IMR-90 (cell line): ENCODE results near the gene TCF25. TPM values are rescaled to one million over a fixed set of nuclear protein-coding genes. Genes with fewer than 3 reads are reported as not detected.

Source experiments
- ATAC-seq: fragments of 200-7000 bp; cut with Tn5 transposase; 2 replicates; pipeline ENCODE4 v1.9.1; 2020; ENCODE audit warnings: low read depth, mild to moderate bottlenecking, moderate library complexity
- BruUV-seq: library from RNA; stranded (reverse); fragments of 400-500 nt; replicated peaks from 2 replicates; lab custom pipeline; 2021; lab: Mats Ljungman, UMichigan
- CTCF ChIA-PET: fragments of 300-600 bp; formaldehyde crosslinking; extraction: SDS; loops from one replicate; lab custom pipeline; 2021; ENCODE audit warnings: antibody characterized with exemption; lab: Yijun Ruan, JAX
- POLR2A ChIA-PET: fragments of 300-600 bp; sonication (Branson Sonifier 250); formaldehyde crosslinking; loops from one replicate; lab custom pipeline; 2022; ENCODE audit warnings: antibody characterized with exemption; ENCODE audit not compliant: unreplicated experiment; lab: Charles Lee
- DNase-seq: peaks from one replicate; pipeline ENCODE4 v3.0.0; 2013
- H2AFZ ChIP-seq: replicated peaks from 2 replicates; pipeline ENCODE3; 2013; ENCODE audit warnings: low read length, mild to moderate bottlenecking; ENCODE audit not compliant: poor library complexity
- H2AK5ac ChIP-seq: 2 replicates; pipeline ENCODE4 v1.6.1; 2013; ENCODE audit warnings: low read depth, low read length, inconsistent platforms
- H2AK9ac ChIP-seq: replicated peaks from 2 replicates; pipeline ENCODE3; 2013; ENCODE audit warnings: mild to moderate bottlenecking, low read depth, low read length, moderate library complexity; ENCODE audit not compliant: poor library complexity
- H2BK120ac ChIP-seq: 2 replicates; pipeline ENCODE4 v1.6.1; 2013; ENCODE audit warnings: low read depth, low read length, inconsistent platforms
- H2BK15ac ChIP-seq: 3 replicates; pipeline ENCODE4 v1.6.1; 2013; ENCODE audit warnings: low read depth, low read length, inconsistent platforms
- H2BK20ac ChIP-seq: 2 replicates; pipeline ENCODE4 v1.6.1; 2013; ENCODE audit warnings: low read depth, mild to moderate bottlenecking, inconsistent platforms, low read length, moderate library complexity
- H2BK5ac ChIP-seq: 2 replicates; pipeline ENCODE4 v1.6.1; 2013; ENCODE audit warnings: mild to moderate bottlenecking, low read depth, low read length, inconsistent platforms; ENCODE audit not compliant: poor library complexity, severe bottlenecking
- H3K14ac ChIP-seq: replicated peaks from 2 replicates; pipeline ENCODE4 v1.6.1; 2013; ENCODE audit warnings: low read depth, low read length, inconsistent platforms
- H3K18ac ChIP-seq: 2 replicates; pipeline ENCODE4 v1.6.1; 2013; ENCODE audit warnings: low read depth, low read length, control low read depth
- H3K23ac ChIP-seq: 2 replicates; pipeline ENCODE4 v1.6.1; 2013; ENCODE audit warnings: low read depth, low read length, inconsistent platforms
- H3K27ac ChIP-seq: 2 replicates; pipeline ENCODE4 v1.5.1; 2013; ENCODE audit warnings: mild to moderate bottlenecking, control low read depth, low read length; ENCODE audit not compliant: insufficient read depth
- H3K27me3 ChIP-seq: 2 replicates; pipeline ENCODE4 v1.6.1; 2013; ENCODE audit warnings: low read length; ENCODE audit not compliant: control insufficient read depth, insufficient read depth
- H3K36me3 ChIP-seq: 2 replicates; pipeline ENCODE4 v1.6.1; 2013; ENCODE audit warnings: low read length, mixed read lengths; ENCODE audit not compliant: control insufficient read depth, insufficient read depth
- H3K4ac ChIP-seq: 2 replicates; pipeline ENCODE4 v1.6.1; 2013; ENCODE audit warnings: low read depth, low read length, inconsistent platforms
- H3K4me1 ChIP-seq: 2 replicates; pipeline ENCODE4 v1.6.1; 2013; ENCODE audit warnings: low read length, mixed read lengths; ENCODE audit not compliant: control insufficient read depth, insufficient read depth
- H3K4me2 ChIP-seq: 2 replicates; pipeline ENCODE4 v1.6.1; 2013; ENCODE audit warnings: low read depth, mild to moderate bottlenecking, control low read depth, low read length, moderate library complexity
- H3K4me3 ChIP-seq: 2 replicates; pipeline ENCODE4 v1.5.1; 2013; ENCODE audit warnings: low read depth, mild to moderate bottlenecking, control low read depth, low read length, moderate library complexity; ENCODE audit not compliant: insufficient read depth
- H3K56ac ChIP-seq: 2 replicates; pipeline ENCODE4 v1.6.1; 2013; ENCODE audit warnings: low read length, inconsistent platforms; ENCODE audit not compliant: insufficient read depth; ENCODE audit errors: extremely low read depth
- H3K79me1 ChIP-seq, 2 experiments: 2 replicates each; pipeline ENCODE4 v1.6.1; 2013; ENCODE audit warnings: low read length in 2 of 2, inconsistent platforms in 1 of 2, low read depth in 1 of 2
- H3K9ac ChIP-seq: 2 replicates; pipeline ENCODE4 v1.6.1; 2013; ENCODE audit warnings: low read depth, low read length, control low read depth
- H3K9me1 ChIP-seq: 2 replicates; pipeline ENCODE4 v1.6.1; 2013; ENCODE audit warnings: low read length, inconsistent platforms; ENCODE audit not compliant: insufficient read depth
- H3K9me3 ChIP-seq: 2 replicates; pipeline ENCODE4 v1.6.1; 2013; ENCODE audit warnings: low read length; ENCODE audit not compliant: control insufficient read depth, insufficient read depth
- H4K20me1 ChIP-seq: 2 replicates; pipeline ENCODE4 v1.6.1; 2013; ENCODE audit warnings: low read length, inconsistent platforms; ENCODE audit not compliant: insufficient read depth
- H4K5ac ChIP-seq: 2 replicates; pipeline ENCODE4 v1.6.1; 2013; ENCODE audit warnings: mild to moderate bottlenecking, low read depth, low read length, control low read depth
- H4K8ac ChIP-seq, 2 experiments: 2 replicates each; pipeline ENCODE4 v1.6.1; 2013; ENCODE audit warnings: low read depth in 2 of 2, low read length in 2 of 2, control low read depth in 1 of 2, inconsistent platforms in 1 of 2
- H4K91ac ChIP-seq: 2 replicates; pipeline ENCODE4 v1.6.1; 2013; ENCODE audit warnings: low read depth, low read length, inconsistent platforms; ENCODE audit not compliant: insufficient read depth
- FOS ChIP-seq: fragments of 150-350 bp; IDR thresholded peaks from 2 replicates; pipeline ENCODE4 v1.6.1; 2016; ENCODE audit warnings: low read depth, low read length
- POLR2A ChIP-seq: IDR thresholded peaks from 2 replicates; pipeline ENCODE4 v1.6.1; 2012; ENCODE audit warnings: mild to moderate bottlenecking, low read depth, low read length
- WGBS, 2 experiments: methylation state at CpG; one replicate each; pipeline versions ENCODE4 v1.1.5 to v1.1.7; 2013; ENCODE audit warnings: missing lambda C conversion rate in 2 of 2; ENCODE audit not compliant: insufficient read length in 1 of 2; ENCODE audit errors: extremely low coverage in 2 of 2; 5-methylcytosine and 5-hydroxymethylcytosine counted together
- dilution Hi-C: fragments of 300-500 bp; cut with HindIII; formaldehyde crosslinking; loops from one replicate; pipeline ENCODE4 v1.14.3; 2018; ENCODE audit warnings: low sequenced_read_pairs; ENCODE audit not compliant: unreplicated experiment
- in situ Hi-C: fragments of 300-500 bp; cut with MboI; formaldehyde crosslinking; loops from 3 replicates; pipeline ENCODE4 v1.14.3; 2019; ENCODE audit warnings: low sequenced_read_pairs, inconsistent platforms, mixed read lengths
- intact Hi-C: fragments of 100-400 bp; cut with micrococcal nuclease; formaldehyde crosslinking; loops from 2 replicates; pipeline ENCODE4 v1.10.0; 2022
- polyA plus RNA-seq, 3 experiments: library from polyadenylated mRNA; depleted of rRNA; stranded (reverse); fragments of >200 nt; gene quantifications; 2 replicates each; pipeline ENCODE4 v1.2.3, GENCODE V29; 2012; ENCODE audit warnings: low replicate concordance in 1 of 3
- total RNA-seq: library from RNA; depleted of rRNA; stranded (reverse); fragments of >200 nt; gene quantifications from 2 replicates; pipeline ENCODE4 v1.2.3, GENCODE V29; 2012

Gene TCF25
- total and polyA plus RNA-seq, 2 of the 4 experiments (the other 2 are of a cell fraction) = 127 to 184 TPM

DNA sequence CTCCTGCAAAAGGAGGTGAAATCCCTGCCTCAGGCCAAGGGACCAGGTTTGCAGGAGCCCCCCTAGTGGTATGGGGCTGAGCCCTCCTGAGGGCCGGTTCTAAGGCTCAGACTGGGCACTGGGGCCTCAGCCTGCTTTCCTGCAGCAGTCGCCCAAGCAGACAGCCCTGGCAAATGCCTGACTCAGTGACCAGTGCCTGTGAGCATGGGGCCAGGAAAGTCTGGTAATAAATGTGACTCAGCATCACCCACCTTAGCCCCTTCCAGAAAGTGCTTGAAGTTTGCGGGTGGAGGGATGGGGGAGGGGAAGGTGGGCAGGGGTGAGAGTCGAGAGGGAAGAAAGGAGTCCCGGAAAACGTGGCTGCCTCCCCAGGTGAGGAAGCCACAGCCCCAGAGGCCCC, 47.3 kb downstream of the TCF25 start:
- in situ Hi-C loops (no loop called here), dilution Hi-C loops (no loop called here), intact Hi-C loops (loop anchor here (10.0 kb wide), 1 partner anchor 104 kb away; no protein-coding TSS in a partner anchor)
- Histone ChIP-seq H4K5ac (peak overlapping the region; percentile 89), H2AK9ac (peak overlapping the region; percentile 87), H3K79me1 (peaks cover 0 to 60% of the 10 kb centered on the region in 2 experiments; a peak in 3 of 4 replicates), H4K20me1 (peaks cover 21% of the 10 kb centered on the region), H3K4me2 (peak overlapping the region; percentile 71; the same call in 1 of the 2 replicates), H3K9me3 (no peaks in the 10 kb centered on the region), H3K9ac (0 out of 2 replicates have a peak overlapping the region, but pooled peaks have one; percentile 70), H3K9me1 (peaks cover 20% of the 10 kb centered on the region), H4K8ac (peak overlapping the region; percentile 96 to 97), H4K91ac (peak overlapping the region; percentile 92), H2AFZ (peak overlapping the region; percentile 84), H3K36me3 (no peaks in the 10 kb centered on the region), H3K27ac (peak overlapping the region; percentile 97), H3K56ac (0 out of 2 replicates have a peak overlapping the region, but pooled peaks have one; percentile 68), H3K23ac (peak overlapping the region; percentile 82; the same call in 1 of the 2 replicates), H3K18ac (no peak overlapping the region; the same call in 1 of the 2 replicates), H2BK15ac (peak overlapping the region; percentile 75; the same call in 1 of the 3 replicates), H3K4me3 (no peak overlapping the region), H2BK120ac (peak overlapping the region; percentile 89), H3K14ac (peak overlapping the region; percentile 85), H2BK5ac (peak overlapping the region; percentile 92), H3K4me1 (peaks cover 27% of the 10 kb centered on the region), H2BK20ac (peak overlapping the region; percentile 50), H3K27me3 (no peaks in the 10 kb centered on the region), H2AK5ac (peak overlapping the region; percentile 100), H3K4ac (peak overlapping the region; percentile 91)
- POLR2A ChIA-PET = no interaction called here
- DNase-seq (peak; percentile 47), ATAC-seq (no peak)
- 33% methylated on average over 1 of the region's 6 CpGs; no CpG with 5 or more reads in 1 of the 2 experiments for WGBS, 2 experiments
- CTCF ChIA-PET = no interaction called here
- TF ChIP-seq POLR2A (no peak), FOS (0 out of 2 replicates have a peak, but pooled peaks have one; percentile 10)
- BruUV-seq = no TSS peak
